ENCODE measurements around the gene CMKLR1.

CMKLR1 gene

DNA sequence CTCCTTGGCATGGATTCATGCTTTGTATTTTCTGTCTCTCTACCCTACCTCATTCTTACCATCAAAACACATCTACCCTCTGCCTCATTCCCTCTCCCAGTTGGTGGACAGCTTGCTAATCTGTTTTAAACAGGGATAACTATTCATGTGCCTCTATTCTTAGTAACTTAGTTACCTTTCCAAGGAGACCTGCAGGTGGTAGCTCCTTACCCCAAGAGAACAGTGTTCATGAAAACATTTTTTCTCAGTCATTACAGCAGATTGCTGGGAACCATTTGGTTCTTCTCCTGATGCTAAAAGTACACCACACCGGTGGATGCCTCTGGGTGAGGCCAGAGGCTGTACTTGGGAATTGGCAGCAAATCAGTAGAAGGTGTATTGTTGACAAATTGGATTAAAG is 73.0 kb downstream of the CMKLR1 start:
- no peak for DNase-seq (ENCODE audit: low read depth)

GRCh38 chr12:108265505-108265904 is 73.6 kb downstream of the CMKLR1 start:
- no peak for DNase-seq (ENCODE audit: low read depth)

DNA sequence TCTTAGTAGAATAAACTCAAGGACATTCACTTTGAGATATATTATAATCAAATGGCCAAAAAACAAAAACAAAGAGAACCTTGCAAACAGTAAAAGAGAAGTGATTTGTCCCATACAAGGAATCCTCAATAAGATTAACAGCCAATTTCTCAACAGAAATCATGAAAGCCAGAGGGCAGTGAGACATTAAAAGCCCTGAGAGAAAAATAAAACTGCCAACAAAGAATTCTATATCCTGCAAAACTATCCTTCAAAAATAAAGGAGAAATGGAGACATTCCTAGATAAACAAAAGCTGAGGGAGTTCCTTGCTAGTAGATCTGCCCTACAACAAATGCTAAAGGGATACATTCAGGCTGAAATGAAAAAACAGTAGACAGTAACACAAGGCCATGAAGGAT is 78.1 kb downstream of the CMKLR1 start:
- no peak for DNase-seq (ENCODE audit: low read depth)

GRCh38 chr12:108260039-108260438 is 79.1 kb downstream of the CMKLR1 start:
- no peak for DNase-seq (ENCODE audit: low read depth)

DNA sequence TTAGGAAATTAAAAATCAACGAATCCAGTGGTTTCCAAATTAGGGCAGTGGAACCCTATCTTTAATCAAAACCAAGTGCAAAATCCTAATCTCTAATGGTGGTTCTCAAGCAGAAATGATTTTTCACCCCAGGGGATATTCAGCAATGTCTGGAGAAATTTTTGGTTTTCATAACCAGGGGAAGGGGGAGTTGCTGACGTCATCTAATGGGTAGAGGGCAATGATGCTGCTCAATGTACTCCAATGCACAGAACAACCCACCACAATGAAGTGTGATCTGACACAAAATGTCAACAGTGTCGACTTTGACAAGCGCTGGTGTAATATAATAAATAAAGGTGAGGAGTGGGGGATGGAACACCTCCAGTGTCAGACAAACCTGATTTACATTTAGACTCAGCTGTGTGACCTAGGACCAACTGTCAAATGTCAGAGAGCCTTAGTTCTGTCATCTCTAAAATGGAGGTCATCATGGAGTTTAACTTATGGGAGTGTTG is 81.5 kb downstream of the CMKLR1 start:
- no peak for DNase-seq (ENCODE audit: low read depth)

DNA sequence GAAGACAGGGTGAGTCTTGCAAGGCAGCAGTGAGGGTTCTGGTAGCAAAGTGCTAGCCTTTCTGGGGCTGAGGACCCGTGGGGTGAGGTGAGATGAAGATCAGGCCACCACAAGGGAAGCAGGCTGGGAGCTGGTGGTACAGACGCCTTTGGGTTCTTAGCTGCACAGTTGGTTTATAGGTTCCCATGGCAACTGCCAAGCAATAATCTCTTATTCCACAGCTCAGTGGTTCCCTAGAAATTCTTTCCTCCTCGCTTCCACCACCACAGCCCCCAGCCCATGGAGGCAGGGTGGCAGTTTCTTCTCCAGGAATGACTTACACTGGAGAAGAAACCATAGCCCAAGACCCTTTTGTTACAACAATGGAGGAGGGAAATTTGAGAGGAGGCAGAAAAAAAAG is 82.1 kb downstream of the CMKLR1 start:
- DNase-seq (ENCODE audit: low read depth): no peak

DNA sequence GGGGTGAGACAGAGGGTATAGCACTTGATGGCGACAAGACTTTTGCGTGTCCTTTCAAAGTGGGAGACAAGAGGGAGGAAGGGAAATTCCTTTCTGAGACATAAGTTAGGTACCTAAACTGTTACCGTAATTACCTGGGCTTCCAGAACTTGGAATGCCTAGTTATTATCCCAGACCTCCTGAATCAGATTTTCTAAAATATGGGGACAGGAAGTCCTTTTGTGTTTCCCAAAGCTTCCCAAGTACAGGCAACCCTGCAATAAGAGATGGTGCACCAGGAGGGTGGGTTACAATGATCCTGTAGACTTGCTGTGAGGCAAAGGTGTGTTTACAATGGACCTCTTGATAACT is 83.9 kb downstream of the CMKLR1 start:
- no peak for DNase-seq (ENCODE audit: low read depth)

- no peak for DNase-seq (ENCODE audit: low read depth)
Measured at GRCh38 chr12:108254517-108255251, 84.4 kb downstream of the CMKLR1 start.

- DNase-seq (ENCODE audit: low read depth): no peak
Measured at GRCh38 chr12:108254030-108254429, 85.1 kb downstream of the CMKLR1 start.

GRCh38 chr12:108253540-108253939 is 85.6 kb downstream of the CMKLR1 start:
- DNase-seq (ENCODE audit: low read depth): no peak

DNA sequence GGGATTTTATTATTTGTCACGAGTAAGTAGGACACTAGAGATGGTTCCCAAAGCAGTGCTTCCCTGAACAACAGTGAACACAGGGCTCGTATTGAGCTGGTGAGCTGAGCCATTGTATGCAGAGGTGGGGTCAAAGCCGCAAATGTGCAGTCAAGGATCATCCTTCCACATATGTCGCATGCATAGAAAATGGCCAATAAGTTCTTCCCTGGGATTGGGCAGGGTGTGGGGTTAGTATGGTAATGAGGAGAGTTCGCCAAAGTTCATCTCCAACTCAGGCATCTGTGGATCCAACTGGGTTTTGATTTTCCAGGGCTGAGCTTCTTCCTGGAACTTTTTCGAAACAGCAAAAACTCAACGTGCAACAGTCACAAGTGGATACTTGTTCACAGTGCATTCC is 86.6 kb downstream of the CMKLR1 start:
- DNase-seq (ENCODE audit: low read depth): no peak

DNA sequence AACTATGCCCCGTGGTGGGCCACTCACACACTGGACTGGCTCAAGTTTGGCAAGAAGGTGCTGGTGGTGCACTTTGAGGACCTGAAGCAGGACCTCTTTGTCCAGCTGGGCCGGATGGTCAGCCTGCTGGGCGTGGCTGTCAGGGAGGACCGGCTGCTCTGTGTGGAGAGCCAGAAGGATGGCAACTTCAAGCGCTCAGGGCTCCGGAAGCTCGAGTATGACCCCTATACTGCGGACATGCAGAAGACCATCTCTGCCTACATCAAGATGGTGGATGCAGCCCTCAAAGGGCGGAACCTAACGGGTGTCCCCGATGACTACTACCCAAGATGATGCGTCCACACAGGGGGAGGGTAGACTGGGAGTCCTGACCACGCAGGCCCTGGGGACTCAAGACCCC is 91.1 kb downstream of the CMKLR1 start:
- DNase-seq (ENCODE audit: low read depth): no peak

DNA sequence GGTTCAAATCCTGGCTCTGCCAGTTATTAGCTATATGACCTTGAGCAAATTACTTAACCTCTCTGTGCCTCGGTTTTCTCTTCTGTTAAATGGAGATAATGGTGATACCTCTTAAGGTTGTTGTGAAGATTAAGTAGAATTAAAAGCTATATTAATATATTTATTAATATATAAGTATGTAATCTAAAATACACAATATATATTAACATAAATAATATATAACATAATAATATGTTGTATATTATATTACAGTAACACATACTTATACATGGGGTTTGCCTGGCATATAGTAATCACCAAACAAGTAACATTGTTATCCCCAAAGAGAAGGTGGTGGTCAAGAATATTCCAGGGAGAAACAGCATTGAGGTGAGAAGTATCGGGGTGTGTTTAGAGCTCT is 92.0 kb downstream of the CMKLR1 start:
- no peak for DNase-seq (ENCODE audit: low read depth)

DNA sequence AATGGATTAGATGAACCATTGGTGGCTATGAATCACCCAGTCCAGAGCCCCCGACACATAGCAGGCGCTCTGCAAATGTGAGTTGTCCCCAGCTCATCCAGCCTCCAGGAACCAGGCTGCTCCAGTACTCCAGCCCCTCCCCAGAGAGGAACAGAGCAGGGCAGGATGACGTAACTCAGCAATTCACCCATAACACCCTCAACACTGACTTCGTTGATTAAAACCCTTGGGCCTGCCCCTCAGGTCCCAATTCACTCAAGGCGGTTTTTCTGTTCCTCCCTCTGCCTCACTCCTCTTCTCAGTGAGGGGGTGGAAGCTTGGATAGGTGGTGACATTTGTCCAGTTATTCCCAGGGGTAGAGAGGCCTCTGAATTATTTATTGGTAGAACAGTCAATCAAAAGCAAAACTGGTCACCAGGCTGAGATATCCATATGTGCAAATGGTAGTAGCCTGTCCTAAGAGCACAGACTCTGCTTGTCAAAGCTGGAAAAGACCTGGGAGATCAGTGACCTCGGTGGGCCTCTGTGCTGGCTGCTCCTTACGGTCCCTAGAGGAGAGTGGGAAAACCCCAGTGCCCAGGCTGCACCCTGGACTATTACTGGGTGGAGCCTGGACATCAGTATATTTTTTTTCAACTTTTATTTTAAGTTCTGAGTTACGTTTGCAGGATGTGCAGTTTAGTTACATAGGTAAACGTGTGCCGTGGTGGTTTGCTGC is 97.0 kb downstream of the CMKLR1 start:
- no peak for DNase-seq (ENCODE audit: low read depth)

GRCh38 chr12:108240928-108241327 is 98.2 kb downstream of the CMKLR1 start:
- DNase-seq (ENCODE audit: low read depth): no peak

GRCh38 chr12:108240027-108240785 is 98.9 kb downstream of the CMKLR1 start:
- DNase-seq (ENCODE audit: low read depth): no peak

DNA sequence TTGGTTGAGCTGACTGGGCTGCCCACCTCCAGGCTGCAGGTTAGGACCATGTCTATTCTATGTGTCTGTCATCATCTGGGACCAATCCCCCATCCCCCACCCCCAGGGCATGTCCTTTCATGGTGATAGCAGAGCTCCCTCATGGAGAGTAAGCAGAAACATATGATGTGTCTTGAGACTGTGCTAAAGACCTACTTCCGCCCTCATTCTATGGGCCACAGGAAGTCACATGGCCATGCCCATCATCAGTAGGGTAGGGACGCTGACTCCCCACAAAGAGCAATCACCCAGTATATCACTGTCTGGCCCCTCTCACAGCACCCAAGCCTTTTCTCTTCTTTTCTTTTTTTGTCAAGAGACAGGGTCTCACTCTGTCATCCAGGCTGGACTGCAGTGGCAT is 99.7 kb downstream of the CMKLR1 start:
- no peak for DNase-seq (ENCODE audit: low read depth)

DNA sequence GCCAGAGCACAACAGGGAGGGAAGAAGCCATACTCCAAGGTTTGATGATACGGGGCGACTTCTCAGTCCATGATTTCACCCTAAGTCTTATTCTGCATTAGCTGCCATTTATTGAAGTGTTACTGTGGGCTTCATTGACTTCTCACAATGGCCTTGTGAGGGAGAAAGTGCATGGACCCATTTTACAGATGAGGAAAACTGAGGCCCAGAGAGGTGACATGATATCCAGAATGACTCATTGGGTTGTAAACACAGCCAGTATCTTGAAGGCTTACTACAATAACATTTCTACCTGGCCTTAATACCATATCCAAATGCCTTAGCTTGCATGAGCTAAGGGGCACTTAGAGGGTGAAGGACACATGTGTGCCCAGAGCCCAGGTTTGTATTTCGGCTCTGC is 100.6 kb downstream of the CMKLR1 start:
- no peak for DNase-seq (ENCODE audit: low read depth)

Measured in GM04503 (cell line).